HG02588 (cell line): ENCODE data around the gene IPO4.

Experiments
- ATAC-seq: cut with Tn5 transposase; IDR thresholded peaks from one replicate; pipeline ENCODE4 v1.9.1; 2021; ENCODE audit warnings: mild to moderate bottlenecking, moderate library complexity; ENCODE audit not compliant: unreplicated experiment

IPO4 gene

GRCh38 chr14:24177041-24177825 is 11.4 kb downstream of the IPO4 start:
- no peak for ATAC-seq

DNA sequence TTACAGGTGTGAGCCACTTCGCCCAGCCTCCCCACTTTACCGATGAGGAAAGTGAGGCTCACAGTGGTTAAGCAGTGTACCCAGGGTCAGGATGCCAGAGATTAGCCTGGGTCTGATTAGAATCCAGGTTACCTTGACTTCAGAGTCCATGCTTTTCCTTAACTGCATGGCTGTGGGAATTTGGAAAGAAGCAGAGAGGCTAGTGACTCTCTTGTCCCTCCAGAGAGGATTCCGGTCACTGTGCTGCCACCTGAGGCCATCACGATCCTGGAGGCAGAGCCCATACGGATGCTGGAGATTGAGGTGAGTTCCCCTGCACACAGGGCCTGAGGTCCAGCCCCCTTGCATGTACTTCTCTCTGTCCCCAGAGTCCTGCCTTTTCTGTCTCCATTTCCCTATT is 12.0 kb downstream of the IPO4 start:
- no peak for ATAC-seq

DNA sequence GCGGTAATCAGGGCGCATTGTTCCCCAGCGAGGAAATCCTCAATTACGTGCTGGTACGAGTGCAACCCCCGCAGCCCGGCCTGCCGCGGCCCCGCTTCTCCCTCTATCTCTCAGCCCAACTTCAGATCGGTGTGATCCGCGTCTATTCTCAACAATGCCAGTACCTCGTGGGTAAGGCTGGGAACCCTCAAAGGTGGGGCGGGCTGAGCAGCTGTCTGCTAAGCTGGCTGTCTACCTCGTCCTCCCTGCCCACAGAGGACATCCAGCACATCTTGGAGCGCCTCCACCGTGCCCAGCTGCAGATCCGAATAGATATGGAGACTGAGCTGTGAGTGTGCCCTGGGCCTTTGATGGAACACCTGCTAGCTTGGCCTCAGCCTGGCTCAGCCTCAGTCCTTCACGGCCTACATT is 15.7 kb downstream of the IPO4 start:
- ATAC-seq: no peak

DNA sequence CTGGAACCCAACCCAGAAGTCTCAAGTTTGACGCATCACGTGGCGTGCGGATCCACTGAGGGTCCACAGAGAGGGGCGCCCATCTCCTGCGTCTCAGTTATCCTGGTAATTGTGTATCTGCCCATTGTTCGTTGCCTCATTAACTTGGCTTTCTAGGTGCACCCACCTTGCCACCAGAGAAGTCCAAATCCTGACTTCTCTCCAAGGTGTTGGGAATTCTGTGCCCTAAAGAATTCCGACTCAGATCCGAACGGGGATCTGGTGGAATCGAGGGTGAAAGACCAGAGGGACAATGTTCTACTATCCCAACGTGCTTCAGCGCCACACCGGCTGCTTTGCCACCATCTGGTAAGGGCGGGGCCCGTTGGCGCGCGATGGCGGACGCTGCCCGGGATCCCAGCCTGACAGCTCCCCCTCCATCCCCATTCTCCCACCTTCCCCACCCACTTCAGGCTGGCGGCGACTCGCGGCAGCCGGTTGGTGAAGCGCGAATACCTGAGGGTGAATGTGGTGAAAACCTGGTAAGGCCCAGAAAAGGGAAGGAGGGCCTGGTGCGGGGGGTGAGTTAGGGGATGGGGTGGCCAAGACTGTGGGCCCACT is 16.3 kb downstream of the IPO4 start:
- ATAC-seq: no peak

GRCh38 chr14:24171422-24172260 is 17.0 kb downstream of the IPO4 start, which contains the start of gene REC8:
TSS of gene REC8 (plus strand) at chr14:24172080. CDS start at chr14:24172553, 473 bp downstream.
- ATAC-seq: peak; percentile 83

- no peak for ATAC-seq
Measured at GRCh38 chr14:24167469-24168114, 21.0 kb downstream of the IPO4 start.

DNA sequence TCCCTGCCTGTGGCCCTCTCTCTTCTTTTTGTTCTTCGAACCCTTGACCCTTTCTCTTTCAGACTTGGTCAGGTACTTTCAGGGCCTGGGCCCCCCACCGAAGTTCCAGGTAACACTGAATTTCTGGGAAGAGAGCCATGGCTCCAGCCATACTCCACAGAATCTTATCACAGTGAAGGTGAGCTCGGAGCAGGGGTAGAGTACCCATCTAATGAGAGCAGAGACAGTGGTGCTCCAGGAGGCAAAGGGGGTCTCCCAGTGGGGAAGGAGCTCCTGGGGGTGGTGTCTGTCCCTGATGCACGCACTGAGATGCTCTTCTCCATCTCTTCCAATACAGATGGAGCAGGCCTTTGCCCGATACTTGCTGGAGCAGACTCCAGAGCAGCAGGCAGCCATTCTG is 22.8 kb downstream of the IPO4 start:
- ATAC-seq: no peak

DNA sequence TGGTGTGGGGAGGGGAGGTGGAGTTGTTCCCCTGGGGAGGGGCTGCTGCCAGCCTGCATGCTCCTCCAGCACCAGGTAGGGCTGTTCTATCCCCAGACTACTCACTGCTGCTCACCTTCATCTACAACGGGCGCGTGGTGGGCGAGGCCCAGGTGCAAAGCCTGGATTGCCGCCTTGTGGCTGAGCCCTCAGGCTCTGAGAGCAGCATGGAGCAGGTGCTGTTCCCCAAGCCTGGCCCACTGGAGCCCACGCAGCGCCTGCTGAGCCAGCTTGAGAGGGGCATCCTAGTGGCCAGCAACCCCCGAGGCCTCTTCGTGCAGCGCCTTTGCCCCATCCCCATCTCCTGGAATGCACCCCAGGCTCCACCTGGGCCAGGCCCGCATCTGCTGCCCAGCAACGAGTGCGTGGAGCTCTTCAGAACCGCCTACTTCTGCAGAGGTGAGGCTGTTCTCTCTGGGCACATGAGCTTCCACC is 24.1 kb downstream of the IPO4 start:
- ATAC-seq: no peak

- ATAC-seq: no peak
Measured at GRCh38 chr14:24162093-24162492, 26.5 kb downstream of the IPO4 start.

DNA sequence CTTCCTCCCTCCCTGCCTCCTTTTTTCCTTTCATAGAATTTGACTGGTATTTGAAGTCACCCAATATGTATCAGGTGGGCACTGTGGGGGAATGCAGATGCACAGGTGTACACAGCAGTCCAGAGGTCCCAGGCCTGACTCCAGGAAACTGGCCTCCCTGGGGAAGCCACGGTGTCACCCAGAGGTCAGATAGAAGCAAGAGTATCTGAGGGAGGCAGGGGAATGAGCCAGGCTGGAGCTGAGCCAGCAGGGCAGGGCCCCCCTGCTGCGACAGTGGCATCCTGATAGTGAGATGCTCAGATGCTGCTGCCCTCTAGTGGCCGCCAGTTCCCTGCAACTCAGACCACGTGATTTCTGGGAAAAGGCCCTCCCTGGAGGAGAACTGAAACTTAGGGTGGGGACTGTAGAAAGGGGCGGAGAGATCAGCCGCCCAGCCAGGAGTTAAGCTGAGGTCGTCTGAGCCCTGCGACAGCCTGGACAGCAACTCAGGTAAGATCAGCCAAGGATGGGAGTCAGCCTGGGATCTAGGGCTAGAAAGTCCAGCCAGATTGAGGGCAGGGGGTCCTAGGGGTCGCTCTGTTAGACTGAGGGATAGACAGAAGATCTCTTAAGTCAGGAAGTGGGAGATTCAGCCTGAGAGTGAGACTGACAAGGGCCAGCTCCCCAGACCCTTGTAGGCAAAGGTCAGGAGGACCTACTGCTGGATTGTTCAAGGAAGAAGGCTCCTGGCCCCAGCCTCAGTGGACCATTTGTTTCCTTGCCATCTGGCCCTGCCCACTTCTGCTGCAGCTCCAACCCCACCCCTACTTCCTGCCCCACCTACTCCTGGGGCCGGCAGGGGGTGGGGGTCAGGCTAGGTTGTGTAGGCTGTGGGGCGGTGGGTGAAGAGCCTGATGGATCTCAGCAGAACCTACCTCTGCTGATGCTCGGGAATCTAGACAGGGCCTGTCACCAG is 27.5 kb downstream of the IPO4 start, which contains the start of gene IRF9:
TSS of gene IRF9 (plus strand) at position 416 of the 955 bp plus-strand sequence. CDS start 880 bp downstream, outside the sequence.
- peak; percentile 75 for ATAC-seq

DNA sequence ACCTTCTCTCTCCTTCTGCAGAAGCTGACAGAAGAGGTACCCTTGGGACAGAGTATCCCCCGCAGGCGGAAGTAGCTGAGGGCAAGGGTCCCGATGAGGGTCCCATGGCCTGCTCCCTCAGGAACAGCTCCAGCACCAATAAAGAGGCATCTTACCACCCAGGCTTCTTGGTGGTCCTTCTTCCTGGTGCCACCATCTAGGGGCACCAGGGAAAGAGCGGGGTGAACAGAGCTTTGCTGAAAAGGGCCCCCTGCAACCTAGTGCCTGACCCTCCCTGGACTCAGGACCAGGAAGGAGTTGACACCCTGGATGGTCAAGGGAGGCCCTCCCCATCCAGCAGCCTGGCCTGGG is 28.1 kb downstream of the IPO4 start:
- peak; percentile 4 for ATAC-seq

DNA sequence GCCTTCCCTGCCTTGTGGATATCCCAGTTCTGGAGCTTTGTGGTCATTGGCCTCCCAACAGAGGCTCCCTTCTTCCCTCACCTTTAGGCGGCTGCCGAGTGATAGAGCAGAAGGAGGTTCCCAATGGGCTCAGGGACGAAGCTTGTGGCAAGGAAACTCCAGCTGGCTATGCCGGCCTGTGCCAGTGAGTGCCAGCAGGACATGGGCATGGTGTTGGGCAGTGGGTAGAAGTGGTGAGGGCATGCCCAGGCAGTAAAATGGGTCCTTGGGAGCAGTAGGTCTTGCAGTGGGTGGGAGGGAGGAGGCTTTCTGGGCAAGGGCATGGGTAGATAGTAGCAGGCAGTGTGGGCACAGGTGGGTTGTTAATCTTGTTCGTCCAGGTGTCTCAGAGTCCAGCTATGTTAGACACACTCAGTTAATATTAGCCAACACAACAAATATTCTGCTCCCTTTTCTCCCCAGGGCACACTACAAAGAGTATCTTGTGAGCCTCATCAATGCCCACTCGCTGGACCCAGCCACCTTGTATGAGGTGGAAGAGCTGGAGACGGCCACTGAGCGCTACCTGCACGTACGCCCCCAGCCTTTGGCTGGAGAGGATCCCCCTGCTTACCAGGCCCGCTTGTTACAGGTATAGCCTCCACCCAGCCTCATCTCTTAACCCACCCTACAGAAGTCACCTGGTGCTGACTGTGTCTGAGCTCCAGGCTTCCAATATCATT is 28.7 kb downstream of the IPO4 start:
- ATAC-seq: no peak

- no peak for ATAC-seq
Measured at GRCh38 chr14:24157331-24157730, 31.3 kb downstream of the IPO4 start.

DNA sequence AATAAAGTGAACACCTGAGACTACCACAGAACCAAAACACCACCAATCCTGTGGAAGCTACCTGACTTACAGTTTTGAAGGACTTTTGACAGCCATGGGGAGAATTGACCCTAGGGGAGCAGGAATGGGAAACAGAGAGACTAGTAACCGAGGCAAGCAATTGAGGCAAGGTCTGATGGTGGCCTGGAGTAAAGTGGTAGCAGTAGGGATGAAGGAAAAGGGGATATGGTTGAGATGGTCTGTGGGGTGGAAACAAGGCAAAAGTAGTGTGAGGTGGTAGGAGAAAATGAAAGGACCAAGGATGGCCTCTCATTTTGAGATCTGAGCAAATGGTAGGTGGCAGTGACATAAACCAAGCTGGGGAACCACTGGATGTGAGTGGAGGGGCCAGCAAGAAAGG is 31.8 kb downstream of the IPO4 start:
- ATAC-seq: no peak

DNA sequence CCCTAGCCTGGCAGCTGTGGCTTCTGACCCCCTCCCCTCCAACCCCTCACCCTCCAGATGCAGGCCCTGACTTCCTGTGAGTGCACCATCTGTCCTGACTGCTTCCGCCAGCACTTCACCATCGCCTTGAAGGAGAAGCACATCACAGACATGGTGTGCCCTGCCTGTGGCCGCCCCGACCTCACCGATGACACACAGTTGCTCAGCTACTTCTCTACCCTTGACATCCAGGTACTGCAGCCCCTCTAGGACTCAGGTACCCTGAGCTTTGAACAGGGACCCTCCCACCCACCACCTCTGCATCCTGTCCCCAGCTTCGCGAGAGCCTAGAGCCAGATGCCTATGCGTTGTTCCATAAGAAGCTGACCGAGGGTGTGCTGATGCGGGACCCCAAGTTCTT is 33.5 kb downstream of the IPO4 start:
- ATAC-seq: no peak

- ATAC-seq: no peak
Measured at GRCh38 chr14:24151404-24152080, 37.1 kb downstream of the IPO4 start.

DNA sequence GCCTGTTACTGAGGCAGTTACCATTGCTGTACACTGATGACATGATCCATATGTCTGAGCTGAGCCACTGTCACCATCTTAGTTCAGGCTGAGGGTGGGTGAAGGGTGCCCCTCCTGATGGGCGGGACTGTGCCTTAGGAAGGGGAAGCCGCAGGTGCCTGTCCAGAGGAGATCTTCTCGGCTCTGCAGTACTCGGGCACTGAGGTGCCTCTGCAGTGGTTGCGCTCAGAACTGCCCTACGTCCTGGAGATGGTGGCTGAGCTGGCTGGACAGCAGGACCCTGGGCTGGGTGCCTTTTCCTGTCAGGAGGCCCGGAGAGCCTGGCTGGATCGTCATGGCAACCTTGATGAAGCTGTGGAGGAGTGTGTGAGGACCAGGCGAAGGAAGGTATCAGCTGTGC is 37.6 kb downstream of the IPO4 start:
- no peak for ATAC-seq

GRCh38 chr14:24150567-24150966 is 38.0 kb downstream of the IPO4 start:
- ATAC-seq: no peak

- ATAC-seq: no peak
Measured at GRCh38 chr14:24150061-24150460, 38.6 kb downstream of the IPO4 start.
